Mesendoderm (in vitro differentiated cells): ENCODE results near the gene TMED9.
A peak's percentile ranks its signal among the peaks of the same experiment; 100 is the strongest.

ENCODE experiments used
- DNase-seq: peaks from one replicate; pipeline ENCODE4 v3.0.0; 2013
- H2AK5ac ChIP-seq: 2 replicates; pipeline ENCODE4 v1.6.1; 2013; ENCODE audit warnings: low read length, inconsistent platforms
- H2BK120ac ChIP-seq: 2 replicates; pipeline ENCODE4 v1.6.1; 2013; ENCODE audit warnings: low read depth, mild to moderate bottlenecking, low read length, moderate library complexity, mixed read lengths
- H2BK15ac ChIP-seq: replicated peaks from 2 replicates; pipeline ENCODE4 v1.6.1; 2013; ENCODE audit warnings: low read depth, mild to moderate bottlenecking, moderate library complexity
- H2BK5ac ChIP-seq: 2 replicates; pipeline ENCODE4 v1.6.1; 2013; ENCODE audit warnings: low read length, inconsistent platforms
- H3K18ac ChIP-seq: 2 replicates; pipeline ENCODE4 v1.6.1; 2013; ENCODE audit warnings: mild to moderate bottlenecking, low read length, mixed read lengths
- H3K23ac ChIP-seq: one replicate; pipeline ENCODE4 v1.6.1; 2013; ENCODE audit warnings: low read length
- H3K27ac ChIP-seq: 2 replicates; pipeline ENCODE4 v1.5.1; 2013; ENCODE audit warnings: low read depth, mild to moderate bottlenecking, inconsistent platforms, low read length, moderate library complexity
- H3K27me3 ChIP-seq: 2 replicates; pipeline ENCODE4 v1.6.1; 2013; ENCODE audit warnings: low read length, control low read depth, mild to moderate bottlenecking, inconsistent platforms; ENCODE audit not compliant: insufficient read depth, poor library complexity
- H3K36me3 ChIP-seq: 2 replicates; pipeline ENCODE4 v1.6.1; 2013; ENCODE audit warnings: low read length, inconsistent platforms; ENCODE audit not compliant: control insufficient read depth, insufficient read depth
- H3K4ac ChIP-seq: one replicate; pipeline ENCODE4 v1.6.1; 2013; ENCODE audit warnings: low read depth, mild to moderate bottlenecking, low read length, moderate library complexity
- H3K4me1 ChIP-seq: 2 replicates; pipeline ENCODE4 v1.6.1; 2013; ENCODE audit warnings: low read depth, low read length, inconsistent platforms; ENCODE audit not compliant: control insufficient read depth
- H3K4me2 ChIP-seq: 2 replicates; pipeline ENCODE4 v1.6.1; 2013; ENCODE audit warnings: low read length
- H3K4me3 ChIP-seq: 2 replicates; pipeline ENCODE4 v1.5.1; 2013; ENCODE audit warnings: mild to moderate bottlenecking, low read length
- H3K56ac ChIP-seq: one replicate; pipeline ENCODE4 v1.6.1; 2013; ENCODE audit warnings: low read length
- H3K79me1 ChIP-seq: 2 replicates; pipeline ENCODE4 v1.6.1; 2013; ENCODE audit warnings: low read length, inconsistent platforms
- H3K79me2 ChIP-seq: 2 replicates; pipeline ENCODE4 v1.6.1; 2013; ENCODE audit warnings: mild to moderate bottlenecking, low read length; ENCODE audit not compliant: control insufficient read depth, insufficient read depth
- H3K9ac ChIP-seq: 2 replicates; pipeline ENCODE4 v1.6.1; 2013; ENCODE audit warnings: low read length, inconsistent platforms
- H4K5ac ChIP-seq: one replicate; pipeline ENCODE4 v1.6.1; 2013; ENCODE audit warnings: low read length
- H4K8ac ChIP-seq: one replicate; pipeline ENCODE4 v1.6.1; 2013; ENCODE audit warnings: low read depth, mild to moderate bottlenecking, control low read depth, low read length, moderate library complexity
- WGBS: extraction: QIAGEN DNeasy Blood & Tissue Kit; methylation state at CpG from one replicate; pipeline ENCODE4 v1.1.7; 2013; ENCODE audit warnings: low lambda C conversion rate, missing lambda C conversion rate; ENCODE audit not compliant: insufficient coverage; ENCODE audit errors: extremely low coverage; 5-methylcytosine and 5-hydroxymethylcytosine counted together

The TMED9 gene

GRCh38 chr5:177595991-177596774 is 4.2 kb downstream of the TMED9 start:
- no peak overlapping the region for H2BK120ac ChIP-seq

GRCh38 chr5:177596775-177597238 is 4.8 kb downstream of the TMED9 start:
- Histone ChIP-seq H3K9ac (no peak overlapping the region), H3K18ac (no peak overlapping the region), H3K27ac (no peak overlapping the region), H3K4me3 (no peak overlapping the region), H4K8ac (no peak overlapping the region), H3K79me2 (peaks cover 8% of the 10 kb centered on the region), H3K4me1 (peaks cover 3% of the 10 kb centered on the region), H2AK5ac (no peak overlapping the region), H2BK15ac (no peak overlapping the region), H4K5ac (no peak overlapping the region), H3K56ac (no peak overlapping the region), H2BK120ac (no peak overlapping the region), H3K23ac (no peak overlapping the region), H3K4ac (no peak overlapping the region), H3K27me3 (no peaks in the 10 kb centered on the region), H3K79me1 (peaks cover 16% of the 10 kb centered on the region), H3K4me2 (no peak overlapping the region), H2BK5ac (no peak overlapping the region), H3K36me3 (peaks cover 13% of the 10 kb centered on the region)
- WGBS: no CpG with 5 or more reads among the region's 2 CpGs
- DNase-seq: no peak

More at GRCh38 chr5:177595991-177596774, 4.2 kb downstream of the TMED9 start:
- peaks cover 8% of the 10 kb centered on the region for H3K79me2 ChIP-seq
- H3K4me1 ChIP-seq: peaks cover 3% of the 10 kb centered on the region
- no peaks in the 10 kb centered on the region for H3K27me3 ChIP-seq
- H4K8ac ChIP-seq: no peak overlapping the region
- H3K18ac ChIP-seq: no peak overlapping the region
- no peak overlapping the region for H4K5ac ChIP-seq
- H3K27ac ChIP-seq: no peak overlapping the region
- WGBS: no CpG with 5 or more reads among the region's 2 CpGs
- H2BK5ac ChIP-seq: no peak overlapping the region
- H3K56ac ChIP-seq: no peak overlapping the region
- no peak overlapping the region for H2AK5ac ChIP-seq
- H3K36me3 ChIP-seq: peaks cover 13% of the 10 kb centered on the region
- peaks cover 15% of the 10 kb centered on the region for H3K79me1 ChIP-seq
- no peak overlapping the region for H3K4ac ChIP-seq
- no peak overlapping the region for H2BK15ac ChIP-seq
- no peak for DNase-seq
- no peak overlapping the region for H3K4me3 ChIP-seq
- no peak overlapping the region for H3K23ac ChIP-seq
- H3K4me2 ChIP-seq: no peak overlapping the region
- no peak overlapping the region for H3K9ac ChIP-seq

- no peak overlapping the region for H2BK120ac ChIP-seq
- H3K4me2 ChIP-seq: no peak overlapping the region
- no peak for DNase-seq
- peaks cover 9% of the 10 kb centered on the region for H3K79me1 ChIP-seq
- no peak overlapping the region for H2BK5ac ChIP-seq
- H3K79me2 ChIP-seq: peaks cover 3% of the 10 kb centered on the region
- no peak overlapping the region for H3K4me3 ChIP-seq
- H3K9ac ChIP-seq: no peak overlapping the region
- no peak overlapping the region for H3K27ac ChIP-seq
- H3K4me1 ChIP-seq: peaks cover 3% of the 10 kb centered on the region
- no peak overlapping the region for H4K5ac ChIP-seq
- H3K36me3 ChIP-seq: peaks cover 11% of the 10 kb centered on the region
- H2BK15ac ChIP-seq: no peak overlapping the region
- no CpG with 5 or more reads among the region's 5 CpGs for WGBS
- H2AK5ac ChIP-seq: no peak overlapping the region
- H3K23ac ChIP-seq: no peak overlapping the region
- H3K27me3 ChIP-seq: no peaks in the 10 kb centered on the region
- no peak overlapping the region for H3K56ac ChIP-seq
- no peak overlapping the region for H3K4ac ChIP-seq
- H4K8ac ChIP-seq: no peak overlapping the region
- no peak overlapping the region for H3K18ac ChIP-seq
These were observed 6.5 kb downstream of the TMED9 start for GRCh38 chr5:177598477-177598876.

- no peak within 1 kb of the TSS for H2BK15ac ChIP-seq
- H3K27ac ChIP-seq: peak within 1 kb of the TSS; percentile 62
- H3K27me3 ChIP-seq: no peaks in the 10 kb centered on the region
- peaks cover 6% of the 10 kb centered on the region for H3K36me3 ChIP-seq
- H4K5ac ChIP-seq: no peak within 1 kb of the TSS
- peaks cover 5% of the 10 kb centered on the region for H3K79me1 ChIP-seq
- H2AK5ac ChIP-seq: no peak within 1 kb of the TSS
- WGBS: no CpG with 5 or more reads among the region's 86 CpGs
- peak within 1 kb of the TSS; percentile 66 for H3K23ac ChIP-seq
- H4K8ac ChIP-seq: no peak within 1 kb of the TSS
- H2BK120ac ChIP-seq: no peak within 1 kb of the TSS
- peak within 1 kb of the TSS; percentile 100 for H3K4me2 ChIP-seq
- peaks cover 3% of the 10 kb centered on the region for H3K4me1 ChIP-seq
- peak; percentile 77 for DNase-seq
- H3K4me3 ChIP-seq: peak within 1 kb of the TSS; percentile 90
- H3K56ac ChIP-seq: peak within 1 kb of the TSS; percentile 95
- H3K9ac ChIP-seq: peak within 1 kb of the TSS; percentile 96
- no peak within 1 kb of the TSS for H3K4ac ChIP-seq
- H3K18ac ChIP-seq: peak within 1 kb of the TSS; percentile 19
- H3K79me2 ChIP-seq: peaks cover 3% of the 10 kb centered on the region
- no peak within 1 kb of the TSS for H2BK5ac ChIP-seq
These were observed 7.9 kb downstream of the TMED9 start, which contains the start of gene B4GALT7 for GRCh38 chr5:177599731-177600507. Gene B4GALT7 (plus strand): TSS chr5:177600132. CDS start chr5:177600211, 79 bp downstream.

- Histone ChIP-seq H3K56ac (peak overlapping the region; percentile 95), H3K4me2 (peak overlapping the region; percentile 100), H3K4me3 (peak overlapping the region; percentile 90), H3K27ac (peak overlapping the region; percentile 62), H3K4me1 (peaks cover 3% of the 10 kb centered on the region), H2BK15ac (no peak overlapping the region), H4K8ac (no peak overlapping the region), H3K4ac (no peak overlapping the region), H3K79me2 (peaks cover 3% of the 10 kb centered on the region), H3K9ac (peak overlapping the region; percentile 96), H4K5ac (no peak overlapping the region), H3K27me3 (no peaks in the 10 kb centered on the region), H3K18ac (no peak overlapping the region), H2BK120ac (no peak overlapping the region), H3K79me1 (peaks cover 5% of the 10 kb centered on the region), H2AK5ac (no peak overlapping the region), H3K23ac (peak overlapping the region; percentile 66), H3K36me3 (peaks cover 6% of the 10 kb centered on the region), H2BK5ac (no peak overlapping the region)
- DNase-seq: no peak
- no CpG with 5 or more reads among the region's 16 CpGs for WGBS
These were observed 8.6 kb downstream of the TMED9 start for GRCh38 chr5:177600508-177601018.
